ENCODE measurements around the gene CDC42BPG. TPM values are rescaled to one million over a fixed set of nuclear protein-coding genes. Genes with fewer than 3 reads are reported as not detected.
A peak's percentile ranks its signal among the peaks of the same experiment; 100 is the strongest.

CDC42BPG gene
- total and polyA plus RNA-seq, 2 experiments from 2014 or later, result not detected

- Histone ChIP-seq H2AFZ (no peak overlapping the region), H3K4me3 (peak overlapping the region; percentile 23), H3K9me3 (ENCODE audit: low read depth) (no peaks in the 10 kb centered on the region), H3K79me2 (ENCODE audit: insufficient read depth) (peaks cover 55% of the 10 kb centered on the region), H4K20me1 (ENCODE audit: insufficient read depth) (no peaks in the 10 kb centered on the region), H3K9me2 (ENCODE audit: insufficient read depth) (no peaks in the 10 kb centered on the region), H3K36me3 (ENCODE audit: low read depth) (peaks cover 22% of the 10 kb centered on the region), H3K4me1 (ENCODE audit: insufficient read depth) (peaks cover 46% of the 10 kb centered on the region), H3F3A (ENCODE audit: insufficient read depth) (peaks cover 14% of the 10 kb centered on the region; the same call in 1 of the 2 replicates), H3K27ac (peak overlapping the region; percentile 83), H3K27me3 (replicated peaks; ENCODE audit: insufficient read depth) (no peaks in the 10 kb centered on the region), H3K4me2 (ENCODE audit: unreplicated experiment) (peak overlapping the region; percentile 55), H3K9ac (peak overlapping the region; percentile 49)
- peak; percentile 97 for DNase-seq
- in situ Hi-C loops (cut with MboI), result no loop called here
- 48 to 51% methylated on average over 43 to 45 of the region's 45 CpGs for WGBS, 2 experiments (ENCODE audit: low coverage in 1 of 2, low lambda C conversion rate in 2 of 2, missing lambda C conversion rate in 2 of 2)
- TF ChIP-seq EZH2phosphoT487 (IDR thresholded peaks at IDR 0.05; ENCODE audit: insufficient read depth, low read depth) (no peak), EZH2 (IDR thresholded peaks at IDR 0.05; ENCODE audit: insufficient read depth, poor library complexity, severe bottlenecking) (no peak)
These were observed 10.4 kb upstream of the CDC42BPG start for GRCh38 chr11:64854534-64855502.

GRCh38 chr11:64854157-64854533 lies 9.7 kb upstream of the CDC42BPG start:
- no peaks in the 10 kb centered on the region for H3K9me2 ChIP-seq (ENCODE audit: insufficient read depth)
- H2AFZ ChIP-seq, result no peak overlapping the region
- no peaks in the 10 kb centered on the region for H3K9me3 ChIP-seq (ENCODE audit: low read depth)
- H4K20me1 ChIP-seq (ENCODE audit: insufficient read depth), result no peaks in the 10 kb centered on the region
- peak overlapping the region; percentile 22; the same call in 1 of the 2 replicates for H3K9ac ChIP-seq
- no peak overlapping the region for H3K4me3 ChIP-seq
- H3K4me1 ChIP-seq (ENCODE audit: insufficient read depth), result peaks cover 46% of the 10 kb centered on the region
- H3K4me2 ChIP-seq (ENCODE audit: unreplicated experiment), result peak overlapping the region; percentile 17
- H3K79me2 ChIP-seq (ENCODE audit: insufficient read depth), result peaks cover 49% of the 10 kb centered on the region
- TF ChIP-seq EZH2phosphoT487 (IDR thresholded peaks at IDR 0.05; ENCODE audit: insufficient read depth, low read depth) (no peak), EZH2 (IDR thresholded peaks at IDR 0.05; ENCODE audit: insufficient read depth, poor library complexity, severe bottlenecking) (no peak)
- no peaks in the 10 kb centered on the region for H3K27me3 ChIP-seq (replicated peaks; ENCODE audit: insufficient read depth)
- peak overlapping the region; percentile 83 for H3K27ac ChIP-seq
- peaks cover 15% of the 10 kb centered on the region for H3K36me3 ChIP-seq (ENCODE audit: low read depth)
- DNase-seq, result no peak
- 89 to 93% methylated on average over 25 of the region's 25 CpGs for WGBS, 2 experiments (ENCODE audit: low coverage in 1 of 2, low lambda C conversion rate in 2 of 2, missing lambda C conversion rate in 2 of 2)
- in situ Hi-C loops (cut with MboI), result no loop called here
- peaks cover 14% of the 10 kb centered on the region; the same call in 1 of the 2 replicates for H3F3A ChIP-seq (ENCODE audit: insufficient read depth)

GRCh38 chr11:64853709-64854108 lies 9.3 kb upstream of the CDC42BPG start:
- TF ChIP-seq EZH2phosphoT487 (IDR thresholded peaks at IDR 0.05; ENCODE audit: insufficient read depth, low read depth) (no peak), EZH2 (IDR thresholded peaks at IDR 0.05; ENCODE audit: insufficient read depth, poor library complexity, severe bottlenecking) (no peak)
- no peak overlapping the region for H3K4me3 ChIP-seq
- no peak for DNase-seq
- no peaks in the 10 kb centered on the region for H3K9me3 ChIP-seq (ENCODE audit: low read depth)
- H3K36me3 ChIP-seq (ENCODE audit: low read depth), result peaks cover 14% of the 10 kb centered on the region
- H3K9me2 ChIP-seq (ENCODE audit: insufficient read depth), result no peaks in the 10 kb centered on the region
- in situ Hi-C loops (cut with MboI), result no loop called here
- no peak overlapping the region for H2AFZ ChIP-seq
- peaks cover 46% of the 10 kb centered on the region for H3K4me1 ChIP-seq (ENCODE audit: insufficient read depth)
- no peak overlapping the region for H3K4me2 ChIP-seq (ENCODE audit: unreplicated experiment)
- no peaks in the 10 kb centered on the region for H3K27me3 ChIP-seq (replicated peaks; ENCODE audit: insufficient read depth)
- peaks cover 44% of the 10 kb centered on the region for H3K79me2 ChIP-seq (ENCODE audit: insufficient read depth)
- H3K9ac ChIP-seq, result no peak overlapping the region
- WGBS, 2 experiments (ENCODE audit: low coverage in 1 of 2, low lambda C conversion rate in 2 of 2, missing lambda C conversion rate in 2 of 2), result 89 to 90% methylated on average over 17 to 27 of the region's 27 CpGs
- H4K20me1 ChIP-seq (ENCODE audit: insufficient read depth), result no peaks in the 10 kb centered on the region
- peaks cover 14% of the 10 kb centered on the region; the same call in 1 of the 2 replicates for H3F3A ChIP-seq (ENCODE audit: insufficient read depth)
- no peak overlapping the region for H3K27ac ChIP-seq

- Histone ChIP-seq H2AFZ (no peak overlapping the region), H3K9ac (no peak overlapping the region), H3F3A (ENCODE audit: insufficient read depth) (peaks cover 20% of the 10 kb centered on the region; the same call in 1 of the 2 replicates), H3K27ac (no peak overlapping the region), H3K4me3 (no peak overlapping the region), H3K36me3 (ENCODE audit: low read depth) (peaks cover 14% of the 10 kb centered on the region), H3K9me2 (ENCODE audit: insufficient read depth) (no peaks in the 10 kb centered on the region), H3K4me1 (ENCODE audit: insufficient read depth) (peaks cover 46% of the 10 kb centered on the region), H3K4me2 (ENCODE audit: unreplicated experiment) (no peak overlapping the region), H3K27me3 (replicated peaks; ENCODE audit: insufficient read depth) (no peaks in the 10 kb centered on the region), H3K9me3 (ENCODE audit: low read depth) (no peaks in the 10 kb centered on the region), H4K20me1 (ENCODE audit: insufficient read depth) (no peaks in the 10 kb centered on the region), H3K79me2 (ENCODE audit: insufficient read depth) (peaks cover 37% of the 10 kb centered on the region)
- 91 to 96% methylated on average over 20 to 24 of the region's 24 CpGs for WGBS, 2 experiments (ENCODE audit: low coverage in 1 of 2, low lambda C conversion rate in 2 of 2, missing lambda C conversion rate in 2 of 2)
- in situ Hi-C loops (cut with MboI), result no loop called here
- TF ChIP-seq EZH2phosphoT487 (IDR thresholded peaks at IDR 0.05; ENCODE audit: insufficient read depth, low read depth), result no peak
- TF ChIP-seq EZH2 (IDR thresholded peaks at IDR 0.05; ENCODE audit: insufficient read depth, poor library complexity, severe bottlenecking), result no peak
- DNase-seq, result no peak
These were observed 8.5 kb upstream of the CDC42BPG start for GRCh38 chr11:64852804-64853509.

Measured in GM23248 (cell line).